ENCODE results near the gene PLS1.

PLS1 gene

DNA sequence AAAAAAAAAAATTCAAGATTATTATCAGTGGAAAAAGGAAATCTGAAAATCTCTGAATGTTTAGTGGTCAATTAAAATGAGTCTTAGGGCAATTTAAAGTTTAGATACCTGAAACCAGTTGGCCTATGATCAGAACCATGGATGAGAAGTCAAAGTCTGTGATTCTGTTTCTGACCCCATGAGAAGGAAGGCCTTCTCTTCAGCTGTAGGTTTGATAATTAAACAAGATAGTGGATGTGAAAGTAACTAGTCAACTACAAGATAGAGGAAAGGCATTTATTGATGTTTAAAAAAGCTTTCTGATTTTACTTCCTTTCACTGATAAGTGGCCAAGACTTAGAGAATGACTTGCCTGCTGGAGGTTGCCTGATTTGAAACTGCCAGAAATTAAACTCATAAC, 8.7 kb downstream of the PLS1 start:
- Histone ChIP-seq H3K9me3 (ENCODE audit: control extremely low read depth in 1 of 5, control insufficient read depth in 4 of 5, insufficient read depth in 2 of 5, low read depth in 1 of 5, low read length in 4 of 5) (no peaks in the 10 kb centered on the region), H3K27ac (ENCODE audit: insufficient read depth in 1 of 2, low read depth in 1 of 2, low read length in 2 of 2, poor library complexity in 1 of 2, severe bottlenecking in 2 of 2) (no peak overlapping the region), H3K36me3 (ENCODE audit: control insufficient read depth in 4 of 4, insufficient read depth in 4 of 4, low read length in 3 of 4) (peaks cover 0 to 3% (median 0%) of the 10 kb centered on the region in 4 experiments), H3K27me3 (replicated peaks in 2 of 5; ENCODE audit: control insufficient read depth in 4 of 5, insufficient read depth in 5 of 5, low read length in 4 of 5) (no peaks in the 10 kb centered on the region), H3K4me3 (ENCODE audit: control insufficient read depth in 1 of 7, extremely low read depth in 1 of 7, insufficient read depth in 4 of 7, low read depth in 2 of 7, low read length in 6 of 7) (no peak overlapping the region), H3K4me1 (ENCODE audit: control extremely low read depth in 1 of 4, control insufficient read depth in 4 of 4, insufficient read depth in 4 of 4, low read length in 3 of 4) (no peaks in the 10 kb centered on the region)
- ChIA-PET POLR2A (no interaction called here), CTCF (interaction anchor here (0.7 kb wide), 1 partner anchor 322 kb away, joined by 4 read pairs; no protein-coding TSS in a partner anchor)
- no peak for DNase-seq

DNA sequence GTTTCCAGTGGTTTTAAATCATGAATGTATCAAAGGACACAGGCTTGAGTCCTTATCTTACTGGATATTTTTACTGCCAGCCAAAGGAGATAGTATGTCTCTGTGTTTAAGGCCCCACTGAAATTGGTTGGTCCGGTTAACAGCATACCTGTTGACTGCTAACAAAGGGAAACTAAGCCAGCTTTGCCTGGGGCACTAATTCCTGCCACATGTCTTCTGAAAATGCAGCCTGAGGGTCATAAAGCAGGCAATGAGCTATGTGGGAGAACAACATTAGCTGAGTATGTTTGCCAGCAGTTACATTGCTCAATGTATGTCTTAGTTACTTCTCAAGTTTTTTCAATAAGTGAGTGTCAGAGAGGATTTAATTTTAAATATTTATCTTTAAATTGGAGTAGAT, 12.4 kb downstream of the PLS1 start:
- no peaks in the 10 kb centered on the region for H3K36me3 ChIP-seq (ENCODE audit: control insufficient read depth in 4 of 4, insufficient read depth in 4 of 4, low read length in 3 of 4)
- POLR2A ChIA-PET: no interaction called here
- WGBS (ENCODE audit: insufficient coverage): 100% methylated on average over 1 of the region's 1 CpG
- no peak for DNase-seq
- CTCF ChIA-PET: interaction anchor here (0.6 to 2.0 kb wide), 5 partner anchors 11 to 222 kb away, joined by 3 to 5 read pairs (median 3); no protein-coding TSS in a partner anchor
- no peak overlapping the region for H3K27ac ChIP-seq (ENCODE audit: insufficient read depth in 1 of 2, low read depth in 1 of 2, low read length in 2 of 2, poor library complexity in 1 of 2, severe bottlenecking in 2 of 2)
- no peaks in the 10 kb centered on the region for H3K4me1 ChIP-seq (ENCODE audit: control extremely low read depth in 1 of 4, control insufficient read depth in 4 of 4, insufficient read depth in 4 of 4, low read length in 3 of 4)
- no peaks in the 10 kb centered on the region for H3K9me3 ChIP-seq (ENCODE audit: control extremely low read depth in 1 of 5, control insufficient read depth in 4 of 5, insufficient read depth in 2 of 5, low read depth in 1 of 5, low read length in 4 of 5)
- H3K27me3 ChIP-seq (replicated peaks in 2 of 5; ENCODE audit: control insufficient read depth in 4 of 5, insufficient read depth in 5 of 5, low read length in 4 of 5): no peaks in the 10 kb centered on the region
- H3K4me3 ChIP-seq (ENCODE audit: control insufficient read depth in 1 of 7, extremely low read depth in 1 of 7, insufficient read depth in 4 of 7, low read depth in 2 of 7, low read length in 6 of 7): no peak overlapping the region

DNA sequence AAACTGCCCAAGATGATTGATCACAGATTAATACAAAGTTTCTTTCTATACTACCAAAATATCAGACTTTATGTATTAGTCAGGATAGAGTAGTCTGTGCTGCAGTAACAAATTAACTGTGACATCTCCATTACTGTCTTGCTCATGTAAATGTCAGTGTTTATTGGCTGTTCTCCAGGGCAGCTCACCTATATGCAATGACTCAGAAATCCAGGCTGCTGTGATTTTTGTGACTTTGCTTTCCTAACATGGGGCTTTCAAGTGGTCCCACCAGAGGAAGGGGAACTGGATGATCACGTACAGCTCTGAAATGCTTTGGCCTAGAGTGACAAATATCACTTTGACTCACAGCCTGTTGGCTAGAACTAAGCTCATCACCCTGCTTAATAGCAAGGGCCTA, 12.9 kb downstream of the PLS1 start:
- H3K4me3 ChIP-seq (ENCODE audit: control insufficient read depth in 1 of 7, extremely low read depth in 1 of 7, insufficient read depth in 4 of 7, low read depth in 2 of 7, low read length in 6 of 7): no peak overlapping the region
- no peaks in the 10 kb centered on the region for H3K36me3 ChIP-seq (ENCODE audit: control insufficient read depth in 4 of 4, insufficient read depth in 4 of 4, low read length in 3 of 4)
- H3K27ac ChIP-seq (ENCODE audit: insufficient read depth in 1 of 2, low read depth in 1 of 2, low read length in 2 of 2, poor library complexity in 1 of 2, severe bottlenecking in 2 of 2): no peak overlapping the region
- H3K4me1 ChIP-seq (ENCODE audit: control extremely low read depth in 1 of 4, control insufficient read depth in 4 of 4, insufficient read depth in 4 of 4, low read length in 3 of 4): no peaks in the 10 kb centered on the region
- WGBS (ENCODE audit: insufficient coverage): no CpG with 5 or more reads among the region's 1 CpG
- H3K27me3 ChIP-seq (replicated peaks in 2 of 5; ENCODE audit: control insufficient read depth in 4 of 5, insufficient read depth in 5 of 5, low read length in 4 of 5): no peaks in the 10 kb centered on the region
- ChIA-PET CTCF (interaction anchor here (1.2 to 2.0 kb wide), 5 partner anchors 11 to 222 kb away, joined by 3 to 5 read pairs (median 3); no protein-coding TSS in a partner anchor), POLR2A (no interaction called here)
- DNase-seq: no peak
- no peaks in the 10 kb centered on the region for H3K9me3 ChIP-seq (ENCODE audit: control extremely low read depth in 1 of 5, control insufficient read depth in 4 of 5, insufficient read depth in 2 of 5, low read depth in 1 of 5, low read length in 4 of 5)

DNA sequence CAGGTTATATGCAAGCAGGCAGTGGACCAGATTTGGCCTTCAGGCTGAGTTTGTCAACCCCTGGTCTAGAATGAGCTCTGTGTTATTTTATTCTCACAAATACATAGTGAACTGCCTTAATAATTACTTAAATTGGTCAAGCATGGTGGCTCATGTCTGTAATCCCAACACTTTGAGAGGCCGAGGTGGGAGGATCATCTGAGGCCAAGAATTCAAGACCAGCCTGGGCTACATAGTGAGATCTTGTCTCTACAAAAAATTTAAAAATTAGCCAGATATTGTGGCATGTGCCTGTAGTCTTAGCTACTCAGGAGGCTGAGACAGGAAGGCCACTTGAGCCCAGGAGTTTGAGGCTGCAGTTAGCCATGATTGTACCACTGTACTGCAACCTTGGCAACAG, 15.0 kb downstream of the PLS1 start:
- no peaks in the 10 kb centered on the region for H3K27me3 ChIP-seq (replicated peaks in 2 of 5; ENCODE audit: control insufficient read depth in 4 of 5, insufficient read depth in 5 of 5, low read length in 4 of 5)
- no peaks in the 10 kb centered on the region for H3K4me1 ChIP-seq (ENCODE audit: control extremely low read depth in 1 of 4, control insufficient read depth in 4 of 4, insufficient read depth in 4 of 4, low read length in 3 of 4)
- no peak overlapping the region for H3K27ac ChIP-seq (ENCODE audit: insufficient read depth in 1 of 2, low read depth in 1 of 2, low read length in 2 of 2, poor library complexity in 1 of 2, severe bottlenecking in 2 of 2)
- CTCF ChIA-PET: interaction anchor here (0.8 to 1.8 kb wide), 3 partner anchors 9 to 24 kb away, joined by 4 to 6 read pairs (median 6); no protein-coding TSS in a partner anchor
- H3K36me3 ChIP-seq (ENCODE audit: control insufficient read depth in 4 of 4, insufficient read depth in 4 of 4, low read length in 3 of 4): no peaks in the 10 kb centered on the region
- POLR2A ChIA-PET: no interaction called here
- no peaks in the 10 kb centered on the region for H3K9me3 ChIP-seq (ENCODE audit: control extremely low read depth in 1 of 5, control insufficient read depth in 4 of 5, insufficient read depth in 2 of 5, low read depth in 1 of 5, low read length in 4 of 5)
- no peak for DNase-seq
- 100% methylated on average over 1 of the region's 1 CpG for WGBS (ENCODE audit: insufficient coverage)
- H3K4me3 ChIP-seq (ENCODE audit: control insufficient read depth in 1 of 7, extremely low read depth in 1 of 7, insufficient read depth in 4 of 7, low read depth in 2 of 7, low read length in 6 of 7): no peak overlapping the region

DNA sequence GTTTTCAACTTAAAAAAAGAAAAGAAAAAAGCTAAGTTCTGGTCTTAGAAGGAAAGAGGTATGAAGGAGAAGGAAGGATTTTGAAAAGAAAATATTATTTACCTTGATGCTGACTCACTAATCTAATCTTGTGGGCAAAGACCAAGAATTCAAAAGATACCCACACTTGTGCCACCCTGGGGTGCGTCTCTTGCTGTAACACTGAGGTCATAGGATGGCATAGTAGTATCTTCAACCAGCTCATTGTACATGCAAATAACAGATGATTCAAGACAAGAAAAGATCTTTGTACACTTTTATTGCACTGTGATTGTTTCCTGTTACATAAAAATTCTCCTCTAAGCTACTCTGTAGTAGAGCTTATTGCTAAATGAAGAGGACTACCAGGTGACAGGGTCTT, 17.3 kb downstream of the PLS1 start:
- CTCF ChIA-PET: interaction anchor here (1.5 kb wide), 1 partner anchor 12 kb away, joined by 4 read pairs; no protein-coding TSS in a partner anchor

DNA sequence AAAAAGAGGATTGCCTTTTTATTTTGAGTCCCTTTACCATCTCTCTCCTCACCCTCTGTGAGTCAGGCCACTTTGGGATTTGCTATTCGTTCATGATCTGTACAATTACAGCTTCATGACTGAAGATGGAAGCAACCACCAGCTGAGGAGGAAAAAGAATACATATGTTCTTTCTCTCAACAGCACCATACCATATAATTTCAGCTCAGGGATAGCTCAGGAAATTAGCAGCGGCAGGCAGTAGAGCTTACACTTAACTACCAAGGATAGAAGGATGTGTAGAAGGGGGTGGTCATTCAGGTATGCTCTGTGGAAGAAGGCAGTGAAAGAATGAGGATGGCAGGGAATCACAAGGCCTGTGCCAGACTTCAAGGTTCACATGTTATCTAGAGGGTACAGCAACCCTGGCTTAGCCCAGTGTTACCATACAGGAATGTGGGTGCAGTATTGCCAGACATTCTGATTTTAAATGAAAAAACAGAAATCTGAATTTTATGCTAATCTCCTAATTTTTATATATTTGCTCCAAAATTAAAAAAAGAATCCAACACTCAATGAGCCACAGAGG, 17.9 kb downstream of the PLS1 start:
- POLR2A ChIA-PET: no interaction called here
- Histone ChIP-seq H3K27ac (ENCODE audit: insufficient read depth in 1 of 2, low read depth in 1 of 2, low read length in 2 of 2, poor library complexity in 1 of 2, severe bottlenecking in 2 of 2) (no peak overlapping the region), H3K9me3 (ENCODE audit: control extremely low read depth in 1 of 5, control insufficient read depth in 4 of 5, insufficient read depth in 2 of 5, low read depth in 1 of 5, low read length in 4 of 5) (no peaks in the 10 kb centered on the region), H3K4me1 (ENCODE audit: control extremely low read depth in 1 of 4, control insufficient read depth in 4 of 4, insufficient read depth in 4 of 4, low read length in 3 of 4) (no peaks in the 10 kb centered on the region), H3K4me3 (ENCODE audit: control insufficient read depth in 1 of 7, extremely low read depth in 1 of 7, insufficient read depth in 4 of 7, low read depth in 2 of 7, low read length in 6 of 7) (no peak overlapping the region), H3K36me3 (ENCODE audit: control insufficient read depth in 4 of 4, insufficient read depth in 4 of 4, low read length in 3 of 4) (no peaks in the 10 kb centered on the region), H3K27me3 (replicated peaks in 2 of 5; ENCODE audit: control insufficient read depth in 4 of 5, insufficient read depth in 5 of 5, low read length in 4 of 5) (no peaks in the 10 kb centered on the region)
- CTCF ChIA-PET: interaction anchor here (1.5 kb wide), 1 partner anchor 11 kb away, joined by 4 read pairs; no protein-coding TSS in a partner anchor
- 83% methylated on average over 1 of the region's 2 CpGs for WGBS (ENCODE audit: insufficient coverage)
- no peak for DNase-seq

More for the DNA sequence above, 17.3 kb downstream of the PLS1 start:
- Histone ChIP-seq H3K4me3 (ENCODE audit: control insufficient read depth in 1 of 7, extremely low read depth in 1 of 7, insufficient read depth in 4 of 7, low read depth in 2 of 7, low read length in 6 of 7) (no peak overlapping the region), H3K27me3 (replicated peaks in 2 of 5; ENCODE audit: control insufficient read depth in 4 of 5, insufficient read depth in 5 of 5, low read length in 4 of 5) (no peaks in the 10 kb centered on the region), H3K4me1 (ENCODE audit: control extremely low read depth in 1 of 4, control insufficient read depth in 4 of 4, insufficient read depth in 4 of 4, low read length in 3 of 4) (no peaks in the 10 kb centered on the region), H3K9me3 (ENCODE audit: control extremely low read depth in 1 of 5, control insufficient read depth in 4 of 5, insufficient read depth in 2 of 5, low read depth in 1 of 5, low read length in 4 of 5) (no peaks in the 10 kb centered on the region), H3K27ac (ENCODE audit: insufficient read depth in 1 of 2, low read depth in 1 of 2, low read length in 2 of 2, poor library complexity in 1 of 2, severe bottlenecking in 2 of 2) (no peak overlapping the region), H3K36me3 (ENCODE audit: control insufficient read depth in 4 of 4, insufficient read depth in 4 of 4, low read length in 3 of 4) (no peaks in the 10 kb centered on the region)
- POLR2A ChIA-PET: no interaction called here
- 100% methylated on average over 1 of the region's 1 CpG for WGBS (ENCODE audit: insufficient coverage)
- DNase-seq: no peak

DNA sequence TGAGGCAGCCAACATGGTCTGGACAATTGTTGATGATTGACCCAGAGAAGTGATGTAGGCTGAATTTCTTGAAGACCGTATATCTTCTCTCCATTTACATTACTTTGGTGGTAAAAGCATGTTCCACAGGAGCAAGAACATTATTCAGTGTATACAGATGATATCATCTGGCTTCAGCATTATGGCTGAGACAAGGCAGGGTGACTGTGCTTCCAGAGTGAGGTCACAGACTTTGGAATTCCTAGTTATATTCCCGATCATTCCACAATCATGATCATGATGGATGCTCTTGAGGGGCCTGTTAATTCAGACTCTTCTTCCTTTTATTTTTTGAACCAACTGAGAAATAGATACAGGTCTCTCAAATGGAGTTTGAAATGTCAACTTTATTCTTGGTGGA, 19.0 kb downstream of the PLS1 start:
- no peak overlapping the region for H3K4me3 ChIP-seq (ENCODE audit: control insufficient read depth in 1 of 7, extremely low read depth in 1 of 7, insufficient read depth in 4 of 7, low read depth in 2 of 7, low read length in 6 of 7)
- no peaks in the 10 kb centered on the region for H3K9me3 ChIP-seq (ENCODE audit: control extremely low read depth in 1 of 5, control insufficient read depth in 4 of 5, insufficient read depth in 2 of 5, low read depth in 1 of 5, low read length in 4 of 5)
- H3K36me3 ChIP-seq (ENCODE audit: control insufficient read depth in 4 of 4, insufficient read depth in 4 of 4, low read length in 3 of 4): no peaks in the 10 kb centered on the region
- no peaks in the 10 kb centered on the region for H3K27me3 ChIP-seq (replicated peaks in 2 of 5; ENCODE audit: control insufficient read depth in 4 of 5, insufficient read depth in 5 of 5, low read length in 4 of 5)
- 100% methylated on average over 1 of the region's 2 CpGs for WGBS (ENCODE audit: insufficient coverage)
- no peaks in the 10 kb centered on the region for H3K4me1 ChIP-seq (ENCODE audit: control extremely low read depth in 1 of 4, control insufficient read depth in 4 of 4, insufficient read depth in 4 of 4, low read length in 3 of 4)
- ChIA-PET CTCF (interaction anchor here (0.9 to 1.5 kb wide), 2 partner anchors 10 to 11 kb away, joined by 3 to 4 read pairs; no protein-coding TSS in a partner anchor), POLR2A (interaction anchor here (0.6 kb wide), 1 partner anchor 15 kb away, joined by 3 read pairs; no protein-coding TSS in a partner anchor)
- no peak for DNase-seq
- H3K27ac ChIP-seq (ENCODE audit: insufficient read depth in 1 of 2, low read depth in 1 of 2, low read length in 2 of 2, poor library complexity in 1 of 2, severe bottlenecking in 2 of 2): no peak overlapping the region
